HCT116 (cell line): ENCODE results near the gene ARPC1B.

Experiments
- EZH2 ChIP-seq: fragments of 200-600 bp; sonication (generic); IDR thresholded peaks from 2 replicates; pipeline ENCODE4 v1.6.1; 2017; ENCODE audit warnings: antibody characterized with exemption, mixed run types
- POLR2AphosphoS5 ChIP-seq: IDR thresholded peaks from 2 replicates; pipeline ENCODE4 v1.6.1; 2011; ENCODE audit warnings: mild to moderate bottlenecking, low read depth, low read length, moderate library complexity
- YY1 ChIP-seq: IDR thresholded peaks from 2 replicates; pipeline ENCODE4 v1.6.1; 2011; ENCODE audit warnings: low read length, low read depth, moderate library complexity, mild to moderate bottlenecking; ENCODE audit not compliant: insufficient replicate concordance; ENCODE audit errors: extremely low read depth
- ZBTB33 ChIP-seq: IDR thresholded peaks from 2 replicates; pipeline ENCODE4 v1.6.1; 2011; ENCODE audit warnings: mild to moderate bottlenecking, low read length, moderate library complexity; ENCODE audit not compliant: insufficient replicate concordance; ENCODE audit errors: extremely low read depth
- TF ChIP-seq, protein P1 (sequence below), 3 experiments: fragments of 200-600 bp in 1 of 3; sonication (generic) in 1 of 3; IDR thresholded peaks in 2 of 3; conservative IDR thresholded peaks in 1 of 3; 2 replicates each; pipeline ENCODE4 v1.5.1; 2012 to 2017; ENCODE audit warnings: low read depth in 2 of 3, low read length in 2 of 3, antibody characterized with exemption in 1 of 3, borderline replicate concordance in 1 of 3, control low read depth in 1 of 3, mild to moderate bottlenecking in 1 of 3, mixed read lengths in 1 of 3, mixed run types in 1 of 3, moderate library complexity in 1 of 3; ENCODE audit not compliant: insufficient read depth in 1 of 3

GRCh38 chr7:99340659-99341058 is 33.9 kb upstream of the ARPC1B start:
- TF ChIP-seq POLR2AphosphoS5 (no peak), YY1 (no peak), ZBTB33 (no peak), EZH2 (no peak)
- TF ChIP-seq, protein P1, sequence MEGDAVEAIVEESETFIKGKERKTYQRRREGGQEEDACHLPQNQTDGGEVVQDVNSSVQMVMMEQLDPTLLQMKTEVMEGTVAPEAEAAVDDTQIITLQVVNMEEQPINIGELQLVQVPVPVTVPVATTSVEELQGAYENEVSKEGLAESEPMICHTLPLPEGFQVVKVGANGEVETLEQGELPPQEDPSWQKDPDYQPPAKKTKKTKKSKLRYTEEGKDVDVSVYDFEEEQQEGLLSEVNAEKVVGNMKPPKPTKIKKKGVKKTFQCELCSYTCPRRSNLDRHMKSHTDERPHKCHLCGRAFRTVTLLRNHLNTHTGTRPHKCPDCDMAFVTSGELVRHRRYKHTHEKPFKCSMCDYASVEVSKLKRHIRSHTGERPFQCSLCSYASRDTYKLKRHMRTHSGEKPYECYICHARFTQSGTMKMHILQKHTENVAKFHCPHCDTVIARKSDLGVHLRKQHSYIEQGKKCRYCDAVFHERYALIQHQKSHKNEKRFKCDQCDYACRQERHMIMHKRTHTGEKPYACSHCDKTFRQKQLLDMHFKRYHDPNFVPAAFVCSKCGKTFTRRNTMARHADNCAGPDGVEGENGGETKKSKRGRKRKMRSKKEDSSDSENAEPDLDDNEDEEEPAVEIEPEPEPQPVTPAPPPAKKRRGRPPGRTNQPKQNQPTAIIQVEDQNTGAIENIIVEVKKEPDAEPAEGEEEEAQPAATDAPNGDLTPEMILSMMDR (IDR thresholded peaks at IDR 0.05 in 2 of 3, conservative IDR thresholded peaks at IDR 0.05 in 1 of 3; ENCODE audit: borderline replicate concordance in 1 of 3, insufficient read depth in 1 of 3, low read depth in 2 of 3, low read length in 2 of 3): no peak
